Chondrocyte (in vitro differentiated cells): ENCODE results near the gene AUNIP. TPM values are rescaled to one million over a fixed set of nuclear protein-coding genes. Genes with fewer than 3 reads are reported as not detected.

ENCODE experiments used
- DNase-seq: peaks from one replicate; pipeline ENCODE4 v3.0.0; 2021; ENCODE audit warnings: mixed read lengths, low spot score
- H3K27ac Mint-ChIP-seq: one replicate; pipeline ENCODE4 v1.8.0; 2021; ENCODE audit warnings: mild to moderate bottlenecking, moderate library complexity, mixed read lengths; ENCODE audit not compliant: unreplicated experiment
- H3K27me3 Mint-ChIP-seq: 2 replicates; pipeline ENCODE4 v1.8.0; 2021; ENCODE audit warnings: low read depth, mixed read lengths
- H3K36me3 Mint-ChIP-seq: 2 replicates; pipeline ENCODE4 v1.8.0; 2021; ENCODE audit warnings: low read depth, mixed read lengths
- H3K4me1 Mint-ChIP-seq: 2 replicates; pipeline ENCODE4 v1.8.0; 2021; ENCODE audit warnings: low read depth, mild to moderate bottlenecking, mixed read lengths
- H3K4me3 Mint-ChIP-seq: one replicate; pipeline ENCODE4 v1.8.0; 2021; ENCODE audit warnings: mild to moderate bottlenecking, moderate library complexity, mixed read lengths; ENCODE audit not compliant: unreplicated experiment
- H3K9me3 Mint-ChIP-seq: 2 replicates; pipeline ENCODE4 v1.8.0; 2021; ENCODE audit warnings: low read depth, mixed read lengths
- total RNA-seq: library from RNA; stranded (reverse); gene quantifications from 3 replicates; pipeline ENCODE4 v1.2.1, GENCODE V29; 2021
- TF ChIP-seq, protein P1 (sequence below): fragments of 200-600 bp; sonication (generic); IDR thresholded peaks from 2 replicates; pipeline ENCODE4 v1.5.0; 2021; ENCODE audit warnings: antibody characterized with exemption, mild to moderate bottlenecking, moderate library complexity

The AUNIP gene
- total RNA-seq, 1 donor from 2014 or later, result 0.80 TPM

DNA sequence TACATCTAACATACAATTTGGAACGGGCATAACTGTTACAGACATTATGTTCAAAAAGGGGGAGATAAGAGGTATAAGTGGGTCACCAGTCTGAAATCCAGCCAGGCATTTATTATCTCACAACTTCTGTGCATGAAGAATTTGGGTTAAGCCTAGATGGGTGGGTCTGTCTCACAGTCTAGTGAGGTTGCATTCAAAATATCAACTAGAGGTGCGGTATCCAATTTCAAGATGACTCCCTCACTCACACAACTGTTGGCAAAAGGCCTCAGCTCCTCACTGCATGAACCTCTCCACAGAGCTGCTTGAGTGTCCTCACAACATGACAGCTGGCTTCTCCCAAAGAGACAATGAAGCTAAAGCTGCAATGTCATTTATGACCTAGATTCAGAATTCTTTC lies 4.7 kb downstream of the AUNIP start:
- Mint-ChIP-seq H3K27me3 (no peaks in the 10 kb centered on the region), H3K27ac (no peak overlapping the region), H3K4me3 (no peak overlapping the region), H3K36me3 (no peaks in the 10 kb centered on the region), H3K9me3 (peaks cover 7% of the 10 kb centered on the region), H3K4me1 (peaks cover 13% of the 10 kb centered on the region)
- no peak for DNase-seq
- TF ChIP-seq, protein P1, sequence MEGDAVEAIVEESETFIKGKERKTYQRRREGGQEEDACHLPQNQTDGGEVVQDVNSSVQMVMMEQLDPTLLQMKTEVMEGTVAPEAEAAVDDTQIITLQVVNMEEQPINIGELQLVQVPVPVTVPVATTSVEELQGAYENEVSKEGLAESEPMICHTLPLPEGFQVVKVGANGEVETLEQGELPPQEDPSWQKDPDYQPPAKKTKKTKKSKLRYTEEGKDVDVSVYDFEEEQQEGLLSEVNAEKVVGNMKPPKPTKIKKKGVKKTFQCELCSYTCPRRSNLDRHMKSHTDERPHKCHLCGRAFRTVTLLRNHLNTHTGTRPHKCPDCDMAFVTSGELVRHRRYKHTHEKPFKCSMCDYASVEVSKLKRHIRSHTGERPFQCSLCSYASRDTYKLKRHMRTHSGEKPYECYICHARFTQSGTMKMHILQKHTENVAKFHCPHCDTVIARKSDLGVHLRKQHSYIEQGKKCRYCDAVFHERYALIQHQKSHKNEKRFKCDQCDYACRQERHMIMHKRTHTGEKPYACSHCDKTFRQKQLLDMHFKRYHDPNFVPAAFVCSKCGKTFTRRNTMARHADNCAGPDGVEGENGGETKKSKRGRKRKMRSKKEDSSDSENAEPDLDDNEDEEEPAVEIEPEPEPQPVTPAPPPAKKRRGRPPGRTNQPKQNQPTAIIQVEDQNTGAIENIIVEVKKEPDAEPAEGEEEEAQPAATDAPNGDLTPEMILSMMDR, result no peak

DNA sequence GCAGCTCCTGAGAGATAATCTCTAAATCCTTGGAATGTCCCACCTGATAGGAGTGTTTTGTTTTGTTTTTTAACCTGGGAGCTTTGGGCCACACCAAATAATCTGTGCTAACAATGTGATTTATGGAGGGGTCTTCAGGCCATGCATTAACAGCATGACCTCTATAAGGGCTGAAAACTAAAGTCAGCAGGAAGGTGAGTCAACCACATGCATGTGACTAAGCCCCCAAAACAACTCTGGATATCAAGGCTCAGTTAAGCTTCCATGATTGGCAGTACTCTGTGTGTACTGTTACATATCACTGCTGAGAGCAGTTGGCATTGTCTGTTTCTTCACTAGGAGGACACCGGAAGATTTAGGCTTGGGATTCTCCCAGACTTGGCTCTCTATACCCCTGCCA lies 10.7 kb downstream of the AUNIP start:
- Mint-ChIP-seq H3K9me3 (peaks cover 7% of the 10 kb centered on the region), H3K4me3 (no peak overlapping the region), H3K27ac (no peak overlapping the region), H3K36me3 (no peaks in the 10 kb centered on the region), H3K4me1 (peaks cover 2% of the 10 kb centered on the region), H3K27me3 (no peaks in the 10 kb centered on the region)
- TF ChIP-seq, protein P1, result no peak
- DNase-seq, result no peak

DNA sequence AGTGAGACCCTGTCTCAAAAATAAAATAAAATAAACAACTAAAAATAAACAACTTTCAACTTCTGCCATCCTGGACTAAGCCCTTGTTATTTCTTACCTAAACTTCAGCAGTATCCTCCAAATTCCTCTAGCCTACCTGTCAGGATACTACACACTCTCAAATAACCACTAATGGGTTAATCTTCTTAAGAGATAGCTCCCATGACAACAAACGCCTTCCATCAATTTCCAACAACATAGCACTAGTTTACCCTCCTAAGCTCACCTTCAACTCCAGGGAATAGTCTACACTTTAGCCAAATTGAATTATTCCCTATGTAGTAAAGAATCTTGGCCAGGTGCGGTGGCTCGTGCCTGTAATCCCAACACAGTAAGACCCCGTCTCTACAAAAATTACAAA lies 11.3 kb downstream of the AUNIP start:
- no peaks in the 10 kb centered on the region for H3K27me3 Mint-ChIP-seq
- no peak overlapping the region for H3K27ac Mint-ChIP-seq

DNA sequence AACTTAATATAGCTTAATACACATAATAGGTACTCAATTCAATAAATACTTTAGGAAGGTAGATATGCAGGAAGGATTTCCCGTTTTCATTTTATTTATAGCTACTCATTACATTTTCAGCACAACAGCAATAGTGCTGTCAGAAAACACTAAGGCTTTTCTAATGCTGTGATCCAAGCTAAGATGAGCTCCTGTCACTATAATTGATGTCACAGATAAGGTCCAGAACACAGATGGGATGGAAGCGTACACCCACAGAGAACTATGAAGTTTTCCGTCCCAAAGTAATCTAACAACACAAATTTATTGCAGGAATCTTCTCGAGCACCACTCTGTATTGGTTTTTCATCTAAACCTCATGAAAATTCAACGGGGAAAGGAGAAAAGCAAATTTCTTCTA lies 13.6 kb downstream of the AUNIP start:
- TF ChIP-seq, protein P1, result no peak
- Mint-ChIP-seq H3K4me3 (no peak overlapping the region), H3K9me3 (no peaks in the 10 kb centered on the region), H3K27me3 (no peaks in the 10 kb centered on the region), H3K36me3 (no peaks in the 10 kb centered on the region), H3K27ac (no peak overlapping the region), H3K4me1 (peaks cover 3% of the 10 kb centered on the region)
- DNase-seq, result no peak

More for the DNA sequence above, 11.3 kb downstream of the AUNIP start:
- H3K36me3 Mint-ChIP-seq, result no peaks in the 10 kb centered on the region
- no peak for DNase-seq
- peaks cover 3% of the 10 kb centered on the region for H3K4me1 Mint-ChIP-seq
- H3K4me3 Mint-ChIP-seq, result no peak overlapping the region
- H3K9me3 Mint-ChIP-seq, result peaks cover 7% of the 10 kb centered on the region
- TF ChIP-seq, protein P1, result no peak

DNA sequence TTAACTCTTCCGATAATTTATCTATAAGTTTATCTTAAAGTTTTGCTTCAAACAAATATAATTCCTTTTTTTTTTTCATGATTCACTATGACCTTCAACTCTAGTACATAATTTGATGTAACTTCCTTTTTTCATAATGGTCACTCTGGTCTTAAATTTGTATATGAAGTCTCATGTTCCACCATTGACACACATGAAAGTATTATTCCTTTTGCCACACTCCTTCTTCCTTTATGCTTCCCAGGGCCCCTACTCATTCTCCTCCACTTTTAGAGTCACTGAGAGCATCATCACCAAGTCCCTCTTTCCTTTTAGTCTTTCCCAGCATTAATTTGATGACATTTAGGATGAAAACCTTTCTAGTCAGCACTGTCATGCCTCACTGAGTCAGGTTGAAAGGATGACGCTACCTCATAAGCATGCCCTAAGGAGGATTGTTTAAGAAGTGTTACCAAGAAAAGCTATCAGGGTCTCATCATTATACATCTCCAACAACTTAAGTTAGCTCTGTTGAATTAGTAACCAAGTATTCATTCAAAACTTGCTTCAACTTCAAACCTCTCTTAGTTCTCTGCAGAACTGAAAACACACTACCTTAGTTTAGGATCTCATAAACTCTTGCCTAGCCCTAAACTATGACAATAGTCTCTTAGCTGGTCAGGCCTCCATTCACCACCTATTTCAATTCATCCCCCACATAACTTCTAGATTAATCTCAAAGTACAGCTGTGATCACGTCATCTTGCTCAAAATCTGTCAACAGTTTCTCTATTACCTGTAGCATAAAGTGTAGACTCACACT lies 14.5 kb downstream of the AUNIP start:
- Mint-ChIP-seq H3K9me3 (peaks cover 4% of the 10 kb centered on the region), H3K27ac (no peak overlapping the region), H3K4me3 (no peak overlapping the region), H3K27me3 (no peaks in the 10 kb centered on the region), H3K36me3 (peaks cover 1% of the 10 kb centered on the region), H3K4me1 (peaks cover 3% of the 10 kb centered on the region)
- TF ChIP-seq, protein P1, result no peak
- no peak for DNase-seq
